ENCODE results near the gene OLFM1. TPM values are rescaled to one million over a fixed set of nuclear protein-coding genes. Genes with fewer than 3 reads are reported as not detected.

Gene OLFM1
- total RNA-seq, 2 donors from 2014 or later, result 7.6 to 9.7 TPM

GRCh38 chr9:135047521-135047920 is 39.9 kb upstream of the OLFM1 start:
- no peak for DNase-seq (ENCODE audit: low spot score)
- H3K4me3 ChIP-seq, result no peak overlapping the region
- H3K27ac ChIP-seq, result no peak overlapping the region
- no peaks in the 10 kb centered on the region for H3K9me3 ChIP-seq
- no peaks in the 10 kb centered on the region for H3K4me1 ChIP-seq
- H3K27me3 ChIP-seq, result no peaks in the 10 kb centered on the region
- no peaks in the 10 kb centered on the region for H3K36me3 ChIP-seq
- no peak for TF ChIP-seq CTCF (IDR thresholded peaks at IDR 0.05)

GRCh38 chr9:135048046-135048757 is 39.3 kb upstream of the OLFM1 start:
- no peak for TF ChIP-seq CTCF (IDR thresholded peaks at IDR 0.05)

GRCh38 chr9:135048758-135049444 is 38.6 kb upstream of the OLFM1 start:
- Histone ChIP-seq H3K27me3 (no peaks in the 10 kb centered on the region), H3K4me1 (no peaks in the 10 kb centered on the region), H3K36me3 (no peaks in the 10 kb centered on the region), H3K9me3 (no peaks in the 10 kb centered on the region), H3K27ac (no peak overlapping the region), H3K4me3 (no peak overlapping the region)
- TF ChIP-seq CTCF (IDR thresholded peaks at IDR 0.05), result no peak
- DNase-seq (ENCODE audit: low spot score), result no peak

More at GRCh38 chr9:135048046-135048757, 39.3 kb upstream of the OLFM1 start:
- Histone ChIP-seq H3K4me1 (no peaks in the 10 kb centered on the region), H3K4me3 (no peak overlapping the region), H3K27ac (no peak overlapping the region), H3K9me3 (no peaks in the 10 kb centered on the region), H3K27me3 (no peaks in the 10 kb centered on the region), H3K36me3 (no peaks in the 10 kb centered on the region)
- DNase-seq (ENCODE audit: low spot score), result no peak

GRCh38 chr9:135049460-135049859 is 38.0 kb upstream of the OLFM1 start:
- no peak overlapping the region for H3K4me3 ChIP-seq
- H3K4me1 ChIP-seq, result no peaks in the 10 kb centered on the region
- H3K9me3 ChIP-seq, result no peaks in the 10 kb centered on the region
- no peak overlapping the region for H3K27ac ChIP-seq
- TF ChIP-seq CTCF (IDR thresholded peaks at IDR 0.05), result no peak
- no peak for DNase-seq (ENCODE audit: low spot score)
- H3K36me3 ChIP-seq, result no peaks in the 10 kb centered on the region
- H3K27me3 ChIP-seq, result no peaks in the 10 kb centered on the region

GRCh38 chr9:135050072-135050990 is 37.1 kb upstream of the OLFM1 start:
- H3K36me3 ChIP-seq, result no peaks in the 10 kb centered on the region
- no peak overlapping the region for H3K27ac ChIP-seq
- no peak overlapping the region for H3K4me3 ChIP-seq
- DNase-seq (ENCODE audit: low spot score), result no peak
- no peaks in the 10 kb centered on the region for H3K9me3 ChIP-seq
- H3K27me3 ChIP-seq, result no peaks in the 10 kb centered on the region
- TF ChIP-seq CTCF (IDR thresholded peaks at IDR 0.05), result no peak
- H3K4me1 ChIP-seq, result no peaks in the 10 kb centered on the region

Measured in right atrium auricular region (tissue), 2 donors.